Measurements from ENCODE around the gene ZNF440. TPM values are rescaled to one million over a fixed set of nuclear protein-coding genes. Genes with fewer than 3 reads are reported as not detected.
"Not testable (repeated sequence)": the region's sequence is repeated elsewhere in the genome, so short reads cannot be mapped to it uniquely, and the experiment has no call there.

ZNF440 gene
- total RNA-seq, 1 donor from 2014 or later: 4.4 TPM

- ATAC-seq: peak; percentile 32
- intact Hi-C loops (cut with DNase I): loop anchor here (2.0 kb wide), 1 partner anchor 15 kb away; the partner anchor contains the start of gene ZNF491
- no peak for DNase-seq (ENCODE audit: missing footprints)
These were observed 407 bp upstream of the ZNF440 start for GRCh38 chr19:11813703-11814028.

DNA sequence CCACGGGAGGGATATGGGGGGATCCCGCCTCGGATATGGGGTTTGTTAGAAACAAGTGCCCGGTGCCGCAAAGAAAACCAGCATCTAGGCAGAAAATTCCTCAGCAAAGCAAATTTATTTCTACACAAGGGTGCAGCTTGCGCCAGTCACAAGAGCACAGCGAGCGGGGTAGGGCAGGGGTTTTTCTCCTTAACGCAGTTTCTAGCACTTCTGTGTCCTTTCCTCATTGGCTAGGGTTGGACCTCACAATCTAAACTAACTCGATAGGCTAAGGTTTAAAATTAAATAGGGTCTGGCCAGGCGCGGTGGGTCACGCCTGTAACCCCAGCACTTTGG, 595 bp downstream of the ZNF440 start:
- DNase-seq (ENCODE audit: missing footprints): no peak
- intact Hi-C loops (cut with DNase I): no loop called here
- ATAC-seq: no peak

DNA sequence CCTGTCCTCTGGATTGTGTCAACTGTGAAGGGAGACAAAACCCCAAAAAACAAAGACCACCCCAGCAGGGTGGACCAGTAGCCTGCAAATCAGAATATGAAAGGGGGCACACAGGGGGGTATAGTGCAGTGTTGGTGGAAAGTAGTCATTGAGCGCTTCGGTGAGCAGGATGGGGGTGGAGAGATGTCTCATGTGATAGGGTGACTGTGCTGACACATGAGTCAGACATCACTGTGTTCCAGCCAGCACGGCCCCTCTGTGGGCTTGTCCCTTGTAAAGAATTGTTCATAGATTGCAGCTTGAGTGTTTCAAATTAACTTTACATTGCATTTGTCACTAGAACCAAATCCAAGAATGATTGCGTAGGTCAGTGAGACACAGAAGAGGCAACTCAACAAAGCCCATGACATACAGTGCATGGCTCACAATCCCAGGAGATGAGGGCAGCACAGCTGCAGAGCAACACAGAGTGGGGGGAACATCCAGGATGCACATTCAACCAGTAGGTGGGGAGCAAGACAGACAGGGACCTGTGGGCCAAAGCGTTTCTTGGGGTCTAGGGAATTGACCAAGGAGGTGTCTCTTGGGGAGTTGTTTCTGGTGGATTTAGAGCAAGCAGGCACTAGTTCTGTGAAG, 7.5 kb downstream of the ZNF440 start:
- intact Hi-C loops (cut with DNase I): no loop called here
- ATAC-seq (no peak), DNase-seq (ENCODE audit: missing footprints) (no peak)

DNA sequence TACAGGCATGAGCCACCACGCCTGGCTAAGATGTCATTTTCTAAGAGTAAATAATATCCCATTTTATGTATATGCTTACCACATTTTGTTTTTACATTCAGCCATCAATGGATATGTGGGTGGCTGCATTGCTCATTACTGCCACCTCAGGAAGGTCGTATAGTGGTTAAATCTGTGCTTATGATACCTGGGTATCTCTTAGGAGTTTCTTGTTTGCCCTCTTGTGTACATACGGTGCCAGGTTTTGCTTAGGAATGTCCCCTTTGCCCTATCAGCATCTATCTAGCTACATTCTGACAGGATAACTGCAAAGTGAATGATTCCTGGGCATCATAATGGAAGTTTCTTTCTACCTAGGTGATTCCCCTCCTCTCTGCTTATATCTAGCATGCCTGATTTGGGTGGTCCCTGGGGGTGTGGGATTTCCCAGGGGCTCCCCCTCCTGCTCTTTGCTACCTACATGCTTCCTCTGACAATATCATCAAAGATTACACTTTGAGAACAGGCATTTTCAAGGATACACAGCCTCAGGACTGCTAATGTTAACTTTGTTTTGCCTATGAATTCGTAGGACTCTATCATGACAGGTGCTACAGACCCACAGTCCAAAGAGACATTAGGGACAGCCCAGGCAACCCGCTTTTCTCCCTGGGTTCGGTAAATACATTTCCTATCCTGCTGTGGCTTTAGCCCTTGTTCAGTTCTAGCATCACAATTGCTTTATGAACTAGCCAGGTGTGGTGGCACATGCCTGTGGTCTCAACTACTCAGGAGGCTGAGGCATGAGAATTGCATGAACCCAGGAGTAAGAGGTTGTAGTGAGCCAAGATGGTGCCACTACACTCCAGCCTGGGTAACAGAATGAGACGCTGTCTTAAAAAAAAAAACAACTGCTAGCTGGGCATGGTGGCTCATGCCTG, 15.1 kb downstream of the ZNF440 start:
- intact Hi-C loops (cut with DNase I); ATAC-seq; DNase-seq (ENCODE audit: missing footprints): not testable (repeated sequence)

GRCh38 chr19:11832253-11832912, 18.3 kb downstream of the ZNF440 start:
- DNase-seq (ENCODE audit: missing footprints) (no peak), ATAC-seq (no peak)
- intact Hi-C loops (cut with DNase I): no loop called here

- intact Hi-C loops (cut with DNase I): no loop called here
- ATAC-seq (no peak), DNase-seq (ENCODE audit: missing footprints) (no peak)
These were observed 19.5 kb downstream of the ZNF440 start for GRCh38 chr19:11833541-11833940.

DNA sequence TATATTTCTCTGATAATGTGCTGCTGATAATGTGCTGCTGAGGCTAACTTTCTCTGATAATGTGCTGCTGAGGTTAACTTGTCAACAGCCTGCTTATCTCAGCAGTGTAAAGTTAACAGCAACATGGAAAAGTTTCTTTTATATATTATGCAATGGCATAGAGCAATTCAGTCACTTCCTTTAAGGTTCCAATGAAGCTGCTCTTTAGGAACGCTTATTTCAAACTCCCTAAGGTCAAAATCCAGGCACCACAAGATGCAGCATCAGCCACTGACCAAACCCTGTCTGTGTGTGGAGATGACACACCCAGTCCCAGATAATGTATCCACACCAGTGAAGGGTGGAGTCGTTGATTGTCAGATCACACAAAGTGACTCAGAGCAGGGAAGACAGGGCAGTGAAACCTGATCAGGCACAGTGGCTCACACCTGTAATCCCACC, 21.6 kb downstream of the ZNF440 start:
- ATAC-seq; intact Hi-C loops (cut with DNase I); DNase-seq (ENCODE audit: missing footprints): not testable (repeated sequence)

DNA sequence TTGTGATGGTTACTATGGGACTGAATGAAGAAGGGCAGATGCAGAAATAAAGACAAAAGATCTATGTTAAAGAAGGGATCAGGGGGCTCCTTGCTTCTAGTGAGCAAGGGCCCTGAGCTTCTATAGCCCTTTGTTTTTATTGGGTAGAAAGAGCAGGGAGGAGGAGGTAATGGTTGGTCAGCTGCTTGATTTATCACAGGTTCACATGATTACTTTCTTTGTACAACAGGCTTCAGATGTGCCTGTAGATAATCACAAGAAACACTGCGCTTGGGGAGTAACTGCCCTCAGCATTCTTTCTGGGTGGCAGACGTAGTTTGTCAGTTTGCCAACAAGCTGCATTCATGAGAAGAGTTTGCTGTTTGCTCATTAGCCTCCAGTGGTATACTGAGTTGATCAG, 29.6 kb downstream of the ZNF440 start:
- intact Hi-C loops (cut with DNase I): no loop called here
- DNase-seq (ENCODE audit: missing footprints): no peak
- no peak for ATAC-seq

DNA sequence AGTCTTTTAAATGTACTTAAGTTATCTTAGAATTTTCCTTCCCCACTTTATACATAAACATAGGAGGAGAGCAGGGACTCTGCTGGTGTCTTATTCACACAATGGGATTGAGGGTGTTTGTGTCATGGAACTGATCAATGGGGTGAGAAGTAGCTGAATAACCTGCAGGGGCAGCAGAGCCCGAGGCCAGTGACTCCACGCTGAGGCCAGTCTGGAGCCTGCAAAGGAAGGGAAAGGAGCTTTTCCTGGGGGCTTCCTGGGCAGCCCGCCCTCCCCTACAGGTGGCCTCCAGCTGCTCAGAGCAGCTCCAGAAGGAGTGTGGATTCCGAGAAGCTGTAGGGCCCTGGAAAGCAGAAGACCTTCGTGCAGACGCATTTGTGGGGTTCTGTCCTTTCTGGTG, 33.5 kb downstream of the ZNF440 start:
- ATAC-seq; intact Hi-C loops (cut with DNase I); DNase-seq (ENCODE audit: missing footprints): not testable (repeated sequence)

- intact Hi-C loops (cut with DNase I): no loop called here
- no peak for ATAC-seq
- DNase-seq (ENCODE audit: missing footprints): no peak
These were observed 34.1 kb downstream of the ZNF440 start for GRCh38 chr19:11848200-11848593.

- ATAC-seq (peak; percentile 100), DNase-seq (ENCODE audit: missing footprints) (peak; percentile 96)
- intact Hi-C loops (cut with DNase I): no loop called here
These were observed 34.8 kb downstream of the ZNF440 start, which contains the start of gene ZNF439 for GRCh38 chr19:11848594-11849469. Gene ZNF439, plus strand, starts transcription at chr19:11848726. Its CDS starts 142 bp downstream, at chr19:11848868.

DNA sequence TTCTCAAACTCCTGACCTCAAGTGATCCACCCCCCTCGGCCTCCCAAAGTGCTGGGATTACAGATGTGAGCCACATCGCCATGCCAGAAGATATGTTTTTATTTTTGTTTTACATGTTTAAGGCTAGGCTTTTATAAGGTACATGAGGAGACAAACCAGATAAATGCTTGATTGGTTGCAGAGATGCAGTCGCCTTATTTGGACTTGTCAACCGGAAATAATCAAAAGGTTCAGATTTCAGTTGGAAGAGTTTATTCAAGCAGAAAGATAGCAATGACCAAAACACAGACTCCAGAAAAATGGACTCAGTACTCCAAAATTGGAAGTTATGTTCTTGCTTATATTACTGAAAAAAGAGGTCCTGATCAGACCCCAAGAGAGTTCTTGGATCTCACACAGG, 36.2 kb downstream of the ZNF440 start:
- intact Hi-C loops (cut with DNase I); ATAC-seq; DNase-seq (ENCODE audit: missing footprints): not testable (repeated sequence)

- no peak for ATAC-seq
- intact Hi-C loops (cut with DNase I): no loop called here
- DNase-seq (ENCODE audit: missing footprints): no peak
These were observed 39.3 kb downstream of the ZNF440 start for GRCh38 chr19:11853358-11853757.

DNA sequence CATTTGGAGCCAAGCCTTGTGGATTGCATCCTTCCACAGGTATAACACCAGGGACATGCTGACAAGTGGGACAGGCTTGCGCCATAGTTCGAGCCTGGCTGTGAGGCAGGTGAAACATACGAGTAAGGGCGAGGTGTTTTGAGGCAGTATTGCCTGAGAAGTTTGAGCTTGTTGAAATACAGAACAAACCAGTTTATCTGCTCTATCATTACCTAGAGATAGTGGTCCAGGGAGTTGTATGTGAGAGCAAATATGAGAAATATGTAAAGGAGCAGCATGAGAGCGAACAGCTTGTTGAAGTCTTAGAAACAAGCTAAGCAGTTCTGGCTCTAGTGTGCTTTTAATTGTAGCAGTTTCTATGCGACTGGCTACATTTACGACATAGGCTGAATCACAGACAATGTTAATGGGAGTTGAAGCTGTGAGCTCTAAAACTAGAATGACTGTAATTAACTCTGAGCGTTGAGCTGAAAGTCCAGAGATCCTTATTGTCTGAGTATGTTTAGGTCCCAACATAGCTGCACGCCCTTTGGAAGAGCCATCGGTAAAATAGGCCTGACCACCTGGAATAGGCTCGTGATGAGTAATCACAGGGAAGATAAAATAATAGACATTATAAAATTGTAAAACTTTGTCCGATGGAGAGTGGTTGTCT, 42.6 kb downstream of the ZNF440 start:
- no peak for ATAC-seq
- no peak for DNase-seq (ENCODE audit: missing footprints)
- intact Hi-C loops (cut with DNase I): no loop called here

GRCh38 chr19:11860721-11861120, 46.6 kb downstream of the ZNF440 start:
- ATAC-seq (no peak), DNase-seq (ENCODE audit: missing footprints) (no peak)
- intact Hi-C loops (cut with DNase I): no loop called here

DNA sequence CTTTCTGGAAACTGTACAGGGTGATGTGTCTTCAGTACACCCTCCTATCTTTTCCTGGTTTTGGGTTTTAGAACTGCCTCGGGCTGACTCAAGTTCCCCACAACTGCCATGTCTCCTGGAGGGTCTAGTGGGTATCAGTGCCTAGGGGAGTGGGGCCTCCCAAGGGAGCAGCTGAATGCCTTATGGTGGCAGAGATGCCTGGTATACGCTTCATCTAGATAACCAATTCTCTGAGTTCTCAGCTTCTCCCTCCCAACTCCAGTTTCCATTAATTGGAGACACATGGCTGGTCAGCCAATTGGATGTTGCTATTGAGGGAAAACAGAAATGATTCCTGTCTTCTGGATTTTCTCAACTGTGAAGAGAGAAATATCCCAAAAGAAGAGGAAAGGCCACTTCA, 47.2 kb downstream of the ZNF440 start:
- no peak for DNase-seq (ENCODE audit: missing footprints)
- ATAC-seq: no peak
- intact Hi-C loops (cut with DNase I): no loop called here

- ATAC-seq; DNase-seq (ENCODE audit: missing footprints); intact Hi-C loops (cut with DNase I): not testable (repeated sequence)
These were observed 53.7 kb downstream of the ZNF440 start for GRCh38 chr19:11867766-11868165.

DNA sequence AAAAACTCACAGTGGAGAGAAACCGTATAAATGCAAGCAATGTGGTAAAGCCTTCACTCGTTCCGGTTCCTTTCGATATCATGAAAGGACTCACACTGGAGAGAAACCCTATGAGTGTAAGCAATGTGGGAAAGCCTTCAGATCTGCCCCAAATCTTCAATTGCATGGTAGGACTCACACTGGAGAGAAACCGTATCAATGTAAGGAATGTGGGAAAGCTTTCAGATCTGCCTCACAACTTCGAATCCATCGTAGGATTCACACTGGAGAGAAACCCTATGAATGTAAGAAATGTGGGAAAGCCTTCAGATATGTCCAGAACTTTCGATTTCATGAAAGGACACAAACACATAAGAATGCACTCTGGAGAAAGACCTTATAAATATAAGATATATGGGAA, 54.1 kb downstream of the ZNF440 start:
- no peak for ATAC-seq
- no peak for DNase-seq (ENCODE audit: missing footprints)
- intact Hi-C loops (cut with DNase I): no loop called here
